ENCODE results near the gene PPP2R5C.

Gene PPP2R5C

DNA sequence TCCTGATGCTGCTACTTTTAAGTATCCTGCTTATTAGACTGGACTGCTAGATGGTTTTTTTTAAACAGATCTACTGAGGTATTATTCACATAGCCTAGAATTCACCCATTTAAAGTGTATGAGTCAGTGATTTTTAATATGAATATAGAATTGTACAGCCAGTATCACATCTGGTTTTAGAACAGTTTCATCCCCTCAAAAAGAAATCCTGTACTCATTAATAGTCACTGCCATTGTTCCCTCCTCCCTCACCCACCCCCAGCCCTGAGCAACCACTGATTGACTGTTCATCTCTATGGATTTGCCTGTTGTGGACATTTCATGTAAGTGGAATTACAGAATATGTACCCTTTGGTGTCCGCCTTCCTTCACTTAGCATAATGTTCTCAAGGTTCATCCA, 98.4 kb downstream of the PPP2R5C start:
- Histone ChIP-seq H3K27me3 (no peaks in the 10 kb centered on the region), H3K4me2 (no peak overlapping the region), H3K36me3 (peaks cover 99% of the 10 kb centered on the region), H3K9me3 (peaks cover 19% of the 10 kb centered on the region; the same call in 1 of the 2 replicates), H3K4me3 (no peak overlapping the region), H3K27ac (peak overlapping the region; percentile 54; the same call in 1 of the 2 replicates), H3K9ac (no peak overlapping the region), H4K20me1 (peaks cover 17% of the 10 kb centered on the region), H3K4me1 (peaks cover 53% of the 10 kb centered on the region)
- no peak for TF ChIP-seq Cebpa-rat (IDR thresholded peaks at IDR 0.05)

- Histone ChIP-seq H3K9me3 (peaks cover 25% of the 10 kb centered on the region; the same call in 1 of the 2 replicates), H4K20me1 (peaks cover 2% of the 10 kb centered on the region; the same call in 1 of the 2 replicates), H3K4me3 (no peak overlapping the region), H3K4me1 (peaks cover 56% of the 10 kb centered on the region), H3K27me3 (no peaks in the 10 kb centered on the region), H3K36me3 (peaks cover 99% of the 10 kb centered on the region), H3K9ac (no peak overlapping the region), H3K4me2 (no peak overlapping the region), H3K27ac (no peak overlapping the region)
- TF ChIP-seq Cebpa-rat (IDR thresholded peaks at IDR 0.05) = no peak
These were observed 100.0 kb downstream of the PPP2R5C start for GRCh38 chr14:101861464-101861863.

DNA sequence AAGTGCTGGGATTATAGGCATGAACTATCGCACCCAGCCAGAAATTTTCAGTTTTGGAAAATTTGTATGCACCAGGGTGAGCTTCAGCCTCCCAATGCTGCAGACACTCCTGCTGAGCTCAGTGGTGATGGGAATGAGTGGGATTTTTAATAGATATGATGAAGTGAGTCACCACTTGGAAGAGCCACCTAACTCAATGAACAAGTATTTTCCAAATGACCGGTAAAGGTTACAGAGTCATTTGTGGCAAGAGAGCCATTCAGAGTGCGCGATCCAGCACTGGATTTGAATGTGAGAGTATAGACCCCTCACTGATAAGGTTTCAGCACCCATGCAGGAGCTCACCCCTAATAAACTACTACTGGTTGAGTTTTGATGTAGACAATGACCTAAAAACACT, 100.7 kb downstream of the PPP2R5C start:
- Histone ChIP-seq H3K36me3 (peaks cover 99% of the 10 kb centered on the region), H3K27ac (no peak overlapping the region), H3K4me3 (no peak overlapping the region), H3K9me3 (peaks cover 32% of the 10 kb centered on the region), H3K9ac (no peak overlapping the region), H3K4me2 (no peak overlapping the region), H4K20me1 (no peaks in the 10 kb centered on the region), H3K27me3 (no peaks in the 10 kb centered on the region), H3K4me1 (peaks cover 62% of the 10 kb centered on the region)
- no peak for TF ChIP-seq Cebpa-rat (IDR thresholded peaks at IDR 0.05)

- Histone ChIP-seq H3K27me3 (no peaks in the 10 kb centered on the region), H3K4me3 (no peak overlapping the region), H3K27ac (no peak overlapping the region), H3K4me1 (peaks cover 67% of the 10 kb centered on the region), H3K9me3 (peaks cover 37% of the 10 kb centered on the region), H3K4me2 (no peak overlapping the region), H3K9ac (no peak overlapping the region), H4K20me1 (no peaks in the 10 kb centered on the region), H3K36me3 (peaks cover 99% of the 10 kb centered on the region)
- TF ChIP-seq Cebpa-rat (IDR thresholded peaks at IDR 0.05) = no peak
These were observed 101.2 kb downstream of the PPP2R5C start for GRCh38 chr14:101862711-101863110.

DNA sequence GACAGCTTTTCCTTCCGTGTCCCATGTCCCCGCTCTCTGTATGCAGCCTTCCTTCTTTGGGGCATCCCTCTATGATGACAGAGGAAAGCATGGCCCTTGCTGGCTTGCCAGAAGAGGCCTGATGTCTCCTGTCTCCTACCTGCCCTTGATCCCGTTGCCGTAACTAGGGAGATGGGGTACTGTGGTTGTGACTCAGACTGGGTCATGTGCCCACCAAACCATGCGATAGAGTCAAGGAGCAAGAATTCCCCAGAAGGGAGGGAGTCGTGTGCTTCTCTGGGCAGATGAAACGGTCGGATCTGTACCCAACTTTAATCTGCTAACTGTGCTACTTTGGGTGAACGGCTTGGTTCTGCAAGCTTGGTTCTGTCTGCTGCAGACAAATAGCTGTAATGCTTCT, 103.8 kb downstream of the PPP2R5C start:
- peaks cover 80% of the 10 kb centered on the region for H3K4me1 ChIP-seq
- H3K4me3 ChIP-seq = no peak overlapping the region
- peaks cover 41% of the 10 kb centered on the region for H3K9me3 ChIP-seq
- no peaks in the 10 kb centered on the region for H4K20me1 ChIP-seq
- peak overlapping the region; percentile 80 for H3K27ac ChIP-seq
- H3K9ac ChIP-seq = peak overlapping the region; percentile 21
- peak overlapping the region; percentile 56 for H3K4me2 ChIP-seq
- H3K36me3 ChIP-seq = peaks cover 99% of the 10 kb centered on the region
- H3K27me3 ChIP-seq = no peaks in the 10 kb centered on the region
- no peak for TF ChIP-seq Cebpa-rat (IDR thresholded peaks at IDR 0.05)

DNA sequence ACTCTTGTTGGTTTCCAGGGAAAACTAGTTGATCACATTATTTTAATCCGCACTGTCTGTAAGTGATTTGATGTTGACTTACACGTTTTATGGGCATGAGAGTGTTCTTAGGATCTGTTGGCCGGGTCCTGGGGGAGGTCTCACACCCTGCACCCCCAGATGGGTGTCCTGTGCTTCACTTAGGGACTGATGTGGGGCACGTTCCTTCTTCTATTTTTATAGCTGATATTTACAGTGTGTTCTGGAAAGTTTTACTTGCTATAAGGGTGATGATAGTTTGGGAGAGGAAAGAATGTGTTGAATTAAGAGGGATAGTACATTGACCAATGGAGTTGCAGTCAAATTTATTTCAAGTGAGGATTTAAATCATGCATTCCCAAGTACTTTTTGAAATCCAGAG, 106.3 kb downstream of the PPP2R5C start:
- no peaks in the 10 kb centered on the region for H3K27me3 ChIP-seq
- no peak for TF ChIP-seq Cebpa-rat (IDR thresholded peaks at IDR 0.05)
- peaks cover 97% of the 10 kb centered on the region for H3K4me1 ChIP-seq
- H3K27ac ChIP-seq = peak overlapping the region; percentile 99
- peak overlapping the region; percentile 28 for H3K4me2 ChIP-seq
- peaks cover 45% of the 10 kb centered on the region for H3K9me3 ChIP-seq
- no peaks in the 10 kb centered on the region for H4K20me1 ChIP-seq
- no peak overlapping the region for H3K4me3 ChIP-seq
- peaks cover 88% of the 10 kb centered on the region for H3K36me3 ChIP-seq
- H3K9ac ChIP-seq = no peak overlapping the region

- no peak for TF ChIP-seq Cebpa-rat (IDR thresholded peaks at IDR 0.05)
- Histone ChIP-seq H3K4me1 (peaks cover 97% of the 10 kb centered on the region), H3K9ac (no peak overlapping the region; the same call in 1 of the 2 replicates)
These were observed 107.7 kb downstream of the PPP2R5C start for GRCh38 chr14:101869217-101869616.

GRCh38 chr14:101870273-101870939, 108.9 kb downstream of the PPP2R5C start:
- Histone ChIP-seq H3K4me3 (no peak overlapping the region), H3K4me2 (peak overlapping the region; percentile 24), H3K9me3 (peaks cover 34% of the 10 kb centered on the region), H3K27me3 (no peaks in the 10 kb centered on the region), H3K4me1 (peaks cover 97% of the 10 kb centered on the region), H3K27ac (peak overlapping the region; percentile 99), H4K20me1 (no peaks in the 10 kb centered on the region), H3K36me3 (peaks cover 67% of the 10 kb centered on the region), H3K9ac (peak overlapping the region; percentile 49; the same call in 1 of the 2 replicates)
- TF ChIP-seq Cebpa-rat (IDR thresholded peaks at IDR 0.05) = no peak

More at GRCh38 chr14:101869217-101869616, 107.7 kb downstream of the PPP2R5C start:
- H3K9me3 ChIP-seq = peaks cover 44% of the 10 kb centered on the region
- no peak overlapping the region for H3K4me3 ChIP-seq
- H3K36me3 ChIP-seq = peaks cover 79% of the 10 kb centered on the region
- peak overlapping the region; percentile 24 for H3K4me2 ChIP-seq
- peak overlapping the region; percentile 99 for H3K27ac ChIP-seq
- H3K27me3 ChIP-seq = no peaks in the 10 kb centered on the region
- no peaks in the 10 kb centered on the region for H4K20me1 ChIP-seq

- Histone ChIP-seq H3K27ac (peak overlapping the region; percentile 99), H3K27me3 (no peaks in the 10 kb centered on the region), H3K36me3 (peaks cover 50% of the 10 kb centered on the region), H4K20me1 (no peaks in the 10 kb centered on the region), H3K9ac (peak overlapping the region; percentile 26; the same call in 1 of the 2 replicates), H3K9me3 (peaks cover 23% of the 10 kb centered on the region), H3K4me3 (no peak overlapping the region), H3K4me1 (peaks cover 92% of the 10 kb centered on the region), H3K4me2 (peak overlapping the region; percentile 88)
- no peak for TF ChIP-seq Cebpa-rat (IDR thresholded peaks at IDR 0.05)
These were observed 110.8 kb downstream of the PPP2R5C start for GRCh38 chr14:101872346-101872745.

DNA sequence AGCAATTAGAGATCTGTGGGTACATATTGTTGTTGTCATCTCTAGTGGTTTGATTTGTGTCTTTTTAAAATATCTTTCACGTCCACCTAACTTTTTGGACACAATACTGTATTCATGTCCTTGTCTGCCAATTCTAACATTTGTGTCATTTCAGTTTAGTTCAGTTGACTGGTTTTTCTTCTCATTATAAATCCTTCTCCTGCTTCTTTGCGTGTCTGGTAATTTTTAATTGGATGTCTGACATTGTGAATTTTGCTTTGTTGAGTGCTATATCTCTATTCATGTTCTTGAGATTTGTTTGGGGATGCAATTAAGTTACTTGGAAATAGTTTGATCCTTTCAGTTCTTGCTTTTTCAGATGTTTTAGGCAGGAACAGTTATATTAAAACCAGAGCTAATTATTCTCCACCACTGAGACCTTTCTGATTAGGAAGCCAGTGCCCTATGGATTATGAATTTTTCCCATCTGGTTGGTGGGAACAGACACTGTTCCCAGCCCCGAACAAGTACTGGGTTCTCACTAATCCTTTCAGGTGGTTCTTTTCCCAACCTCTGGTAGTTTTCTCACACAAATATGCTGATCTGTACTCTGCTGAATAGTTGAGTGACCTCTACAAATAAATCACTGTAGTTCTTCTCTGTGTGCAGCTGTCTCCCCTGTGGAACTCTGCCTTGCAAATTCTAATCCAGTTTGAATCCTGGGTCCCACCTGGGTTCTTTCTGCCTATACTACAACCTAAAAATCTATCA, 111.7 kb downstream of the PPP2R5C start:
- peak overlapping the region; percentile 79 for H3K9ac ChIP-seq
- no peak for TF ChIP-seq Cebpa-rat (IDR thresholded peaks at IDR 0.05)
- peaks cover 17% of the 10 kb centered on the region for H3K9me3 ChIP-seq
- H3K4me3 ChIP-seq = no peak overlapping the region
- H4K20me1 ChIP-seq = no peaks in the 10 kb centered on the region
- H3K4me2 ChIP-seq = peak overlapping the region; percentile 88
- peaks cover 48% of the 10 kb centered on the region for H3K36me3 ChIP-seq
- peaks cover 92% of the 10 kb centered on the region for H3K4me1 ChIP-seq
- no peaks in the 10 kb centered on the region for H3K27me3 ChIP-seq
- H3K27ac ChIP-seq = peak overlapping the region; percentile 99

All from BLaER1 (cell line).